ENCODE data around the gene EVX2.

- TF ChIP-seq CTCF (IDR thresholded peaks at IDR 0.05) = no peak
- no peak for TF ChIP-seq POLR2A (IDR thresholded peaks at IDR 0.05)
- no peak for TF ChIP-seq EP300 (IDR thresholded peaks at IDR 0.05)
- no peak for TF ChIP-seq POLR2AphosphoS5 (IDR thresholded peaks at IDR 0.05)
These were observed 7.1 kb upstream of the EVX2 start for GRCh38 chr2:176090862-176091261.

All from suprapubic skin (tissue), 4 donors.